Astrocyte (in vitro differentiated cells and primary cell): ENCODE results near the gene MSANTD4. TPM values are rescaled to one million over a fixed set of nuclear protein-coding genes. Genes with fewer than 3 reads are reported as not detected.

ENCODE experiments used
- DNase-seq: peaks from one replicate; pipeline ENCODE4 v3.0.0-alpha.2; 2010; ENCODE audit warnings: low read depth
- FAIRE-seq: peaks from 2 replicates; lab custom pipeline; 2011; peaks lifted over from hg19 to GRCh38; lab: Jason Lieb, UNC
- H2AFZ ChIP-seq: 2 replicates; pipeline ENCODE4 v1.6.0; 2012; ENCODE audit warnings: low read depth, low read length, inconsistent platforms
- H3K27ac ChIP-seq: 2 replicates; pipeline ENCODE4 v1.5.1; 2011; ENCODE audit warnings: low read depth, low read length, inconsistent platforms
- H3K27me3 ChIP-seq: 2 replicates; pipeline ENCODE4 v1.6.0; 2011; ENCODE audit warnings: low read length, inconsistent platforms; ENCODE audit not compliant: insufficient read depth
- H3K36me3 ChIP-seq: 2 replicates; pipeline ENCODE4 v1.5.1; 2011; ENCODE audit warnings: low read length, inconsistent platforms; ENCODE audit not compliant: insufficient read depth
- H3K4me1 ChIP-seq: 2 replicates; pipeline ENCODE4 v1.5.1; 2011; ENCODE audit warnings: low read length, inconsistent platforms; ENCODE audit not compliant: insufficient read depth
- H3K4me2 ChIP-seq: 2 replicates; pipeline ENCODE4 v1.6.0; 2012; ENCODE audit warnings: low read length, inconsistent platforms
- H3K4me3 ChIP-seq: 2 replicates; pipeline ENCODE4 v1.5.1; 2011; ENCODE audit warnings: low read depth, mild to moderate bottlenecking, low read length, inconsistent platforms; ENCODE audit not compliant: insufficient read depth
- H3K79me2 ChIP-seq: 2 replicates; pipeline ENCODE4 v1.6.0; 2012; ENCODE audit warnings: mild to moderate bottlenecking, low read length, inconsistent platforms; ENCODE audit not compliant: insufficient read depth
- H3K9ac ChIP-seq: 2 replicates; pipeline ENCODE4 v1.6.0; 2012; ENCODE audit warnings: mild to moderate bottlenecking, low read length, inconsistent platforms
- H3K9me3 ChIP-seq: 2 replicates; pipeline ENCODE4 v1.5.1; 2012; ENCODE audit warnings: low read depth, mild to moderate bottlenecking, low read length, inconsistent platforms; ENCODE audit not compliant: insufficient read depth
- H4K20me1 ChIP-seq: 2 replicates; pipeline ENCODE4 v1.6.0; 2012; ENCODE audit warnings: low read length, inconsistent platforms; ENCODE audit not compliant: insufficient read depth
- H3K27ac Mint-ChIP-seq: one replicate; pipeline ENCODE4 v1.8.0; 2021; ENCODE audit warnings: mild to moderate bottlenecking, mixed read lengths; ENCODE audit not compliant: unreplicated experiment
- H3K27me3 Mint-ChIP-seq: one replicate; pipeline ENCODE4 v1.8.0; 2021; ENCODE audit warnings: low read depth, mixed read lengths; ENCODE audit not compliant: unreplicated experiment
- H3K36me3 Mint-ChIP-seq: one replicate; pipeline ENCODE4 v1.8.0; 2021; ENCODE audit warnings: low read depth, mixed read lengths; ENCODE audit not compliant: unreplicated experiment
- H3K4me1 Mint-ChIP-seq: one replicate; pipeline ENCODE4 v1.8.0; 2021; ENCODE audit warnings: low read depth, mixed read lengths; ENCODE audit not compliant: unreplicated experiment
- H3K4me3 Mint-ChIP-seq: one replicate; pipeline ENCODE4 v1.8.0; 2021; ENCODE audit warnings: mild to moderate bottlenecking, moderate library complexity, mixed read lengths; ENCODE audit not compliant: unreplicated experiment
- H3K9me3 Mint-ChIP-seq: one replicate; pipeline ENCODE4 v1.8.0; 2021; ENCODE audit warnings: mild to moderate bottlenecking, mixed read lengths; ENCODE audit not compliant: unreplicated experiment
- CTCF ChIP-seq: IDR thresholded peaks from 2 replicates; pipeline ENCODE4 v1.5.1; 2011; ENCODE audit warnings: low read depth, mild to moderate bottlenecking, inconsistent platforms, low read length, moderate library complexity; ENCODE audit not compliant: insufficient read depth
- EZH2 ChIP-seq: IDR thresholded peaks from 2 replicates; pipeline ENCODE4 v1.6.1; 2012; ENCODE audit warnings: mild to moderate bottlenecking, low read length, inconsistent platforms; ENCODE audit not compliant: insufficient read depth
- total RNA-seq: library from RNA; stranded (reverse); gene quantifications from 2 replicates; pipeline ENCODE4 v1.2.1, GENCODE V29; 2021

Gene MSANTD4
- total RNA-seq, 1 donor from 2014 or later = 19.8 TPM

GRCh38 chr11:106051103-106051502, 29.1 kb upstream of the MSANTD4 start:
- H3K9me3 ChIP-seq = no peaks in the 10 kb centered on the region
- no peak overlapping the region for H3K4me3 ChIP-seq
- no peak overlapping the region for H3K27ac ChIP-seq
- H3K36me3 ChIP-seq = no peaks in the 10 kb centered on the region
- no peaks in the 10 kb centered on the region for H4K20me1 ChIP-seq
- H3K27ac Mint-ChIP-seq = no peak overlapping the region
- H3K27me3 ChIP-seq = no peaks in the 10 kb centered on the region
- H3K9ac ChIP-seq = no peak overlapping the region
- H3K4me2 ChIP-seq = no peak overlapping the region
- no peaks in the 10 kb centered on the region for H3K36me3 Mint-ChIP-seq
- H3K79me2 ChIP-seq = no peaks in the 10 kb centered on the region
- H3K4me1 ChIP-seq = no peaks in the 10 kb centered on the region
- TF ChIP-seq EZH2 = no peak
- no peak for TF ChIP-seq CTCF
- no peak for DNase-seq
- no peak overlapping the region for H3K4me3 Mint-ChIP-seq
- H3K4me1 Mint-ChIP-seq = no peaks in the 10 kb centered on the region
- FAIRE-seq = no peak
- no peaks in the 10 kb centered on the region for H3K9me3 Mint-ChIP-seq
- H3K27me3 Mint-ChIP-seq = no peaks in the 10 kb centered on the region
- H2AFZ ChIP-seq = no peak overlapping the region

- no peaks in the 10 kb centered on the region for H3K4me1 ChIP-seq
- H3K9me3 ChIP-seq = no peaks in the 10 kb centered on the region
- no peak overlapping the region for H2AFZ ChIP-seq
- TF ChIP-seq EZH2 (no peak), CTCF (no peak)
- Mint-ChIP-seq H3K27ac (no peak overlapping the region), H3K4me3 (no peak overlapping the region), H3K9me3 (no peaks in the 10 kb centered on the region), H3K27me3 (no peaks in the 10 kb centered on the region), H3K4me1 (no peaks in the 10 kb centered on the region), H3K36me3 (no peaks in the 10 kb centered on the region)
- FAIRE-seq = no peak
- no peak overlapping the region for H3K4me2 ChIP-seq
- no peak overlapping the region for H3K9ac ChIP-seq
- no peak for DNase-seq
- H3K27ac ChIP-seq = no peak overlapping the region
- H3K36me3 ChIP-seq = no peaks in the 10 kb centered on the region
- H3K27me3 ChIP-seq = no peaks in the 10 kb centered on the region
- H3K79me2 ChIP-seq = no peaks in the 10 kb centered on the region
- H4K20me1 ChIP-seq = no peaks in the 10 kb centered on the region
- no peak overlapping the region for H3K4me3 ChIP-seq
Observed at GRCh38 chr11:106049727-106050476, 27.9 kb upstream of the MSANTD4 start.

GRCh38 chr11:106047631-106048030, 25.6 kb upstream of the MSANTD4 start:
- DNase-seq (no peak), FAIRE-seq (no peak)
- H3K36me3 Mint-ChIP-seq = no peaks in the 10 kb centered on the region
- Histone ChIP-seq H4K20me1 (no peaks in the 10 kb centered on the region), H3K4me1 (no peaks in the 10 kb centered on the region), H3K4me2 (no peak overlapping the region), H3K4me3 (no peak overlapping the region), H3K36me3 (no peaks in the 10 kb centered on the region), H3K79me2 (no peaks in the 10 kb centered on the region), H3K27ac (no peak overlapping the region), H3K9me3 (no peaks in the 10 kb centered on the region), H3K27me3 (no peaks in the 10 kb centered on the region), H2AFZ (no peak overlapping the region), H3K9ac (no peak overlapping the region)
- H3K27ac Mint-ChIP-seq = no peak overlapping the region
- no peaks in the 10 kb centered on the region for H3K4me1 Mint-ChIP-seq
- TF ChIP-seq EZH2 (no peak), CTCF (no peak)
- no peaks in the 10 kb centered on the region for H3K27me3 Mint-ChIP-seq
- no peaks in the 10 kb centered on the region for H3K9me3 Mint-ChIP-seq
- no peak overlapping the region for H3K4me3 Mint-ChIP-seq
